Transverse colon (tissue), 3 donors: ENCODE results near the gene SVIL.

Source experiments
- POLR2A ChIP-seq: fragments of 450-650 bp; IDR thresholded peaks from one replicate; pipeline ENCODE4 v1.6.1; 2016; ENCODE audit warnings: antibody characterized with exemption, mild to moderate bottlenecking, moderate library complexity
- TF ChIP-seq, protein P1 (sequence below), 5 experiments: fragments of 200-600 bp in 3 of 5; fragments of 450-650 bp in 2 of 5; sonication (generic) in 3 of 5; IDR thresholded peaks; 1 replicate in 2 of 5; 2 replicates in 3 of 5; pipeline ENCODE4 v1.5.1; 2016 to 2017; ENCODE audit warnings: antibody characterized with exemption in 5 of 5, inconsistent platforms in 3 of 5, mild to moderate bottlenecking in 2 of 5, moderate library complexity in 1 of 5

DNA sequence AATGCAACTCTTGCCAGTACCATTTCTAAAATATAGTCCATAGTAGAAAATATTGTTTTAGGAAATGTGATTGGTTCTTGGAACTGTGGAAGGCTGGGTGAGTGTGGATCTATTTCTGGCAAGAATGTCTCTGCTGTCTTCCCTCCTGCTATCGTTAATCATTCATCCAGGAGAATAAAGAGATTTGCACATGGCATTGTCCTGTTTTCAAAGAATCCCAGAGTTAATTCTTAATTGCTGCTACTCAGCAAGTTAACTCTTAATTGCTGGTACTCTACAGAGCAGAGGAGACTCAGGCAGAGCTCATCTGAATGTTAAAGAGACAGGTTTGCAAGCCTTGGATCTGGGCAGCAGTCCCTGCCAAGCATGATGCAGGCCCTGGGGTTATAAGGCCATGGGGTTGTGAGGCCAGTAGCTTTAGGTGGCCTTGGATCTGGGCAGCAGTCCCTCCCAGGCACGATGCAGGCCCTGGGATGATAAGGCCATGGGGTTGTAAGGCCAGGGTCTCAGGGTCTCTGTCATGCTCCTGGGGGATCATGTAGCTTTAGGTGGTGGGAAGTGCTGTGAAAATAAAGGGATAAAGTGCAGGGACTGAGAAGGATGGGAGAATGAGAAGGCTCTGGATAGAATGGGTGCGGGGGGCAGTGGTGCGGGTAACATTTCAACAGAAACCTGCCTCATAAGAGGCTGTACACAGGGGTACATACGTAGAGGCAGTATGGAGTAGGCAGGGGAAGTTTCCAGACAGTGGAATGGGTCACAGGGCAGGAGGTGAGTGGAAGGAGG is 162.3 kb downstream of the SVIL start:
- no peak for TF ChIP-seq POLR2A
- TF ChIP-seq, protein P1, sequence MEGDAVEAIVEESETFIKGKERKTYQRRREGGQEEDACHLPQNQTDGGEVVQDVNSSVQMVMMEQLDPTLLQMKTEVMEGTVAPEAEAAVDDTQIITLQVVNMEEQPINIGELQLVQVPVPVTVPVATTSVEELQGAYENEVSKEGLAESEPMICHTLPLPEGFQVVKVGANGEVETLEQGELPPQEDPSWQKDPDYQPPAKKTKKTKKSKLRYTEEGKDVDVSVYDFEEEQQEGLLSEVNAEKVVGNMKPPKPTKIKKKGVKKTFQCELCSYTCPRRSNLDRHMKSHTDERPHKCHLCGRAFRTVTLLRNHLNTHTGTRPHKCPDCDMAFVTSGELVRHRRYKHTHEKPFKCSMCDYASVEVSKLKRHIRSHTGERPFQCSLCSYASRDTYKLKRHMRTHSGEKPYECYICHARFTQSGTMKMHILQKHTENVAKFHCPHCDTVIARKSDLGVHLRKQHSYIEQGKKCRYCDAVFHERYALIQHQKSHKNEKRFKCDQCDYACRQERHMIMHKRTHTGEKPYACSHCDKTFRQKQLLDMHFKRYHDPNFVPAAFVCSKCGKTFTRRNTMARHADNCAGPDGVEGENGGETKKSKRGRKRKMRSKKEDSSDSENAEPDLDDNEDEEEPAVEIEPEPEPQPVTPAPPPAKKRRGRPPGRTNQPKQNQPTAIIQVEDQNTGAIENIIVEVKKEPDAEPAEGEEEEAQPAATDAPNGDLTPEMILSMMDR (IDR thresholded peaks at IDR 0.05), result no peak
